SU-DHL-6 (cell line): ENCODE measurements around the gene SOHLH2.

Source experiments
- EZH2phosphoT487 ChIP-seq: fragments of 200-600 bp; sonication (generic), shearing (Covaris generic); conservative IDR thresholded peaks from 2 replicates; pipeline ENCODE4 v1.6.1; 2018; ENCODE audit warnings: mild to moderate bottlenecking, antibody characterized with exemption, low read length, moderate library complexity, mixed read lengths
- TF ChIP-seq, protein P1 (sequence below): fragments of 200-600 bp; sonication (generic); IDR thresholded peaks from one replicate; pipeline ENCODE4 v1.5.1; 2017; ENCODE audit warnings: antibody characterized with exemption, mild to moderate bottlenecking, low read length, moderate library complexity; ENCODE audit not compliant: insufficient read depth, poor library complexity, severe bottlenecking

DNA sequence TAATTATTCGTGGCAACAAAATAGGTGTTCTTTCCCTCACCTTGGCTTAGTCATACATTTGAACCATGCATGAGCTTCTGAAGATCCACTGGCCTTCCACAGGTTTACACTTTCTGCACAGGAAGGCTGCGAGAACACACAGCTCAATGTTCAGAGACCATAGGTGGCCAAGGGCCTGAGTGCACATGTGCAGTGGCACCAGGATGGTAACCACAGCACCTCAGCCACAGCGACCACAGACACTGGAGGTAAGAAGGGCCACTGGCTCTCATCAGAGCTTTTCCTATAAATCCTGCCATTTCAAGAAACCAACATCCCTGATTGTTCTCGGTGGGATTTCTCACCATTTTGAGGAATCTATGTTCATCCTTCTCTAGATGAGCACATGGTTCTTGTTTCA is 84.8 kb downstream of the SOHLH2 start:
- TF ChIP-seq, protein P1, sequence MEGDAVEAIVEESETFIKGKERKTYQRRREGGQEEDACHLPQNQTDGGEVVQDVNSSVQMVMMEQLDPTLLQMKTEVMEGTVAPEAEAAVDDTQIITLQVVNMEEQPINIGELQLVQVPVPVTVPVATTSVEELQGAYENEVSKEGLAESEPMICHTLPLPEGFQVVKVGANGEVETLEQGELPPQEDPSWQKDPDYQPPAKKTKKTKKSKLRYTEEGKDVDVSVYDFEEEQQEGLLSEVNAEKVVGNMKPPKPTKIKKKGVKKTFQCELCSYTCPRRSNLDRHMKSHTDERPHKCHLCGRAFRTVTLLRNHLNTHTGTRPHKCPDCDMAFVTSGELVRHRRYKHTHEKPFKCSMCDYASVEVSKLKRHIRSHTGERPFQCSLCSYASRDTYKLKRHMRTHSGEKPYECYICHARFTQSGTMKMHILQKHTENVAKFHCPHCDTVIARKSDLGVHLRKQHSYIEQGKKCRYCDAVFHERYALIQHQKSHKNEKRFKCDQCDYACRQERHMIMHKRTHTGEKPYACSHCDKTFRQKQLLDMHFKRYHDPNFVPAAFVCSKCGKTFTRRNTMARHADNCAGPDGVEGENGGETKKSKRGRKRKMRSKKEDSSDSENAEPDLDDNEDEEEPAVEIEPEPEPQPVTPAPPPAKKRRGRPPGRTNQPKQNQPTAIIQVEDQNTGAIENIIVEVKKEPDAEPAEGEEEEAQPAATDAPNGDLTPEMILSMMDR = no peak
- no peak for TF ChIP-seq EZH2phosphoT487
